GM21367 (cell line): ENCODE results near the gene IL36A.

Source experiments
- ATAC-seq: cut with Tn5 transposase; IDR thresholded peaks from one replicate; pipeline ENCODE4 v1.9.1; 2021; ENCODE audit not compliant: unreplicated experiment

IL36A gene

DNA sequence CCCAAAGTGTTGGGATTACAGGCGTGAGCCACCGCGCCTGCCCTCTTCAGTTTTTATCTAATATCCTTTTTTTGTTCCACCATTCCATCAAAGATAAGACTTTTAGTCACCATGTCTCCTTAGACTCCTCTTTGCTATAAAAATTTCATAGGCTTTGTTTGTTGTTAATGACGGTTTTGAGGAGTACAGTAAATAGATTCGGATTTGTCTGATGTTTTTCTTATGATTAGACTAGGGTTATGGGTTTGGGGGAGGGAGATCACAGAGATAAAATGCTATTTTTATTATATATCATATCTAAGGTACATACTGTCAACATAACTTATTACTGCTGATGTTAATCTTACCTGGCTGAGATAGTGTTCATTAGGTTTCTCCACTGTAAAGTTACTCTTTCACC lies 41.2 kb downstream of the IL36A start:
- no peak for ATAC-seq

- no peak for ATAC-seq
These were observed 45.9 kb downstream of the IL36A start for GRCh38 chr2:113050921-113051895.

DNA sequence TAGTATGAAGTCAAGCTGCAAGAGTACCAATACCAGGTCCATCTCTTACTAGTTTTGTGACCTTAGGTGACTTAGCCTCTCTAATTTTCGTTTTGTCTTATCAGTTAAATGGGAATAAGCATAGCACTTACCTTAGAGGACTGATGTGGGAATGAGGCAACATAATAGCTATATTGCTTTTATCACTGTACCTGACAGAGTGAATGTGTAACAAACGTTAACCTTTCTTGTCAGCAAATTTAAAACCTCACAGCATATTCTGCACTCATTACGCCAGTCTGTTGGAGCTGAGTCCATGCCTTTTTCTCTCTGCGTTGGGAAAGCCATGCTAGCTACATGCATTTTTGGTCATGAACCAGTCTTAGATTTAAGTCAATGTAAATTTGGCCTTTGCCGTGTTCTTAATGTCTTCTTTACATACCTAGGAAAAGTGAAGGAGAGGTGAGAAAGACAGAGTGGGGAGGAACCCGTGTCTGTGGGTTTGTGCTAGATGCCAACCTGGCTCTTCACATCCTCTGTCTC lies 47.2 kb downstream of the IL36A start, which contains the start of gene IL36B:
IL36B (minus strand) TSS at position 472 of the 522 bp plus-strand sequence.
- no peak for ATAC-seq

DNA sequence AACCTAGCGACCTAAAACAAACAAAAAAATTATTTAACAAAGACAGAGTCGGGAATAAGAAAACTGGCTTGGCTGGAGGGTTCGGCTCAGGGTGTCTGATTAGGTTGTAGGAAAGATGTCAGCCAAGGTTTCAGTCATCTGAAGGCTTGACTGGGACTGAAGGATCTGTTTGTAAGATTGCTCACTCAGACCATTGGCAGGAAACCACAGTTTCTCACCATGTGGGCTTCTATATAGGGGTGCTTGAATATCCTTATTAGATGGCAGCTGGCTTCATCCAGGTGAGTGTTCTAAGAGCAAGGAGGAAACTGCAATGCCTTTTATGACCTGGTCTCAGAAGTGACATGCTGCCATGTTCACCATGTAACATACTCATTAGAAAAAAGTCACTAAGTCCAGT lies 48.4 kb downstream of the IL36A start:
- no peak for ATAC-seq

GRCh38 chr2:113054066-113054465 lies 48.8 kb downstream of the IL36A start:
- ATAC-seq: no peak

- ATAC-seq: no peak
These were observed 51.3 kb downstream of the IL36A start for GRCh38 chr2:113056521-113056920.

DNA sequence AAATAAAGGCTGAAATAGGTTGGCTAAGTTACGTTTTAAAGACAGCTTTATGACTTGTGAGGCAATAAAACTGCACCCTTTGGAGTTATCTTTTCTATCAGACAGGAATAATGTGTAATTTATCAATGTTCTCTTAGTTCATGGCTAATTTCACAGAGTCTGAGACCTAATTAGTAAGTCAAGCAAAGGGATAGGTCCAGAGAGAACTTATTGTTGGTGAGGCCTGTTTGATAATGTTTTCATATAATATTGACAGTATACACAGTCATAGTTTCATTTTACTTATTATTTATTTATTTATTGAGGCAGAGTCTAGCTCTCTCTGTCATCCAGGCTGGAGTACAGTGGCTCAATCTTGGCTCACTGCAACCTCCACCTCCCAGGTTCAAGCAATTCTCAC lies 51.9 kb downstream of the IL36A start:
- no peak for ATAC-seq
